Inflammatory macrophage (primary cell): Measurements from ENCODE around the gene BTBD9.
"Not testable (repeated sequence)": the region's sequence is repeated elsewhere in the genome, so short reads cannot be mapped to it uniquely, and the experiment has no call there.

ENCODE experiments used
- DNase-seq, 2 donors: peaks; one replicate each; pipeline ENCODE4 v3.0.0-alpha.2; 2020 to 2022

Gene BTBD9

DNA sequence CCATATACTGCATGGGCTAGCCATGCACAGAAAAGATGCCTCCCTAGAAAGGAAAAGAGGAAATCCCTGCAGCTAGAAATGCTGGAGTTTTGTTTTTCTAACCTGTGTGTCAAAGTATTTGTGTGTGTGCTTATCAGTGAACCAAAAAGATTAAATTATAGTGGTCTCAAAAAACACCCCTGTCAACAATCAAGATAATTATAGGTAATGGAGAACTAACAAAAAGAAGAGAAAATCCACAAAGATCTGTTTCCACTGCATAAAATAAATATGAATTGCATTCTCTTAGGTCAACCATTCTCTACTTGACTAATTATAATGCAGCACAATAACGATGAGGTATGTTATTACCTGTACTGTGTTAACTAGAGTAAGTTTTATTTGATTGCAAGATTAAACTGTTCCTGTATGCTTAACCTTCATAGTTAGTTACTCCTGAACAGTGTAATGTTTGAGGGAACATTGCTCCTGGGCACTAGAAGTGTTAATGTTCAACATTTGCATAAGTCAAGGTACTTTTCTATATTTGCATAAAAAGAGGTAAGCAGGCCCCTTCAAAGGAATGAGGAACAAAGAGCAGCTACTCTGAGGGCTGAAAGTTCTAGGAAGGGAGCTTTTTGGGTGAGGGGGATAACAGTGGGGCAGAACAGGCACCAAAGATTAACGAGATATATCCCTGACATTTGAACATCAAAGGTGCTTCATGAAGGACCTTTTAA, 212.1 kb downstream of the BTBD9 start:
- DNase-seq: no peak

GRCh38 chr6:38425788-38426488, 213.8 kb downstream of the BTBD9 start:
- not testable (repeated sequence) for DNase-seq

DNA sequence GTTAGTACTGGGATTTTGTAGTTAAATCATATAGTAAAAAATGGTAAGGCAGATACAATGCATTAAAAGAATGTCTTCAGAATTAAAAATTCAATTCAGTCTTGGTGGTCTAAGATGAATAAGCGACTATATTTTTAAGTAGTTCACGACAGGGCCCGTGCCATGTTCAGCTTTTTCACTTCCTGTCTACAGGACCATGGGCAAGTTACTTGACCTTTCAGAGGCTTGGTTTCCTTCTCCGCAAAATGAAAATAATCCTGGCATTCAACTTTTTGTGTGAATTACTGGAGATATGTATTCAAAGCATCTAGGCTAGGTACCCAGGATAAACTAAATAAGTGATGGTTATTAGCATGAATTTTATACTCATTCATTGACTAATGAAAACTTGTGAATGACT, 216.0 kb downstream of the BTBD9 start:
- DNase-seq: no peak

GRCh38 chr6:38420207-38420606, 219.5 kb downstream of the BTBD9 start:
- no peak for DNase-seq

DNA sequence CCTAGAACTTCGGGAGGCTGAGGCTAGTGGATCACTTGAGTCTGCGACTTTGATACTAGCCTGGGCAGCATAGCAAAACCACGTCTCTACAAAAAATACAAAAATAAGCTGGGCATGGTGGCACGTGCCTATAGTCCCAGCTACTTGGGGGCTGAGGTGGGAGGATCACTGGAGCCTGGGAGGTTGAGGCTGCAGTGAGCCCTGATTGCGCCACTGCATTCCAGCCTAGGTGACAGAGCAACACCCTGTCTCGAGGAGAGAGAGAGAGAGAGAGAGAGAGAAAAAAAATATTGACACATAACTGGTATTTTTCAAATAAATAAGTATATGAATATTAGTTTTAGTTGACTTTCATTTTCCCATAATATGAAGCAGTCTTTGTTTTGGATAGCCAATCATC, 222.2 kb downstream of the BTBD9 start:
- DNase-seq: no peak

- DNase-seq: no peak
These were observed 224.3 kb downstream of the BTBD9 start for GRCh38 chr6:38415231-38416005.

GRCh38 chr6:38413102-38413800, 226.5 kb downstream of the BTBD9 start:
- DNase-seq: peak in 1 of 2 donors; percentile 14

GRCh38 chr6:38407192-38407591, 232.5 kb downstream of the BTBD9 start:
- no peak for DNase-seq

DNA sequence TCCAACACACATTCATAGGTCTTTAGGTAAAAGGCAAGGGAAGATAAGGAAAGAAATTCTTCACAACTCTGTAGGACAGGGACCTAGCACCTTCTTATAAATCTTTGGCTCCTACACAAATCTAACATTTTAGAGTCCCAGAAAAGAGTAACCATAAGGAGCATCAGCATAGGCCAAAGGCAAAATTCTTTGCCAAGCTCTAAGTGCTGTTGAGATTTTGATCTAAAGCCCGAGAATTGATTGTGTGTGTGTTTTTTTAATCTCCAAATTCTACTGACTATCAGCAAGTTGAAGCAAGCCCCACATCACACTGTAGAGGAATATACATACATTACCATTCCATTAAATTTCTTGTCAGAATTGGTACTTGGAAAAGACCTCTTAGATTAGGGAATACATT, 233.6 kb downstream of the BTBD9 start:
- DNase-seq: no peak

GRCh38 chr6:38404900-38405556, 234.7 kb downstream of the BTBD9 start:
- no peak for DNase-seq

DNA sequence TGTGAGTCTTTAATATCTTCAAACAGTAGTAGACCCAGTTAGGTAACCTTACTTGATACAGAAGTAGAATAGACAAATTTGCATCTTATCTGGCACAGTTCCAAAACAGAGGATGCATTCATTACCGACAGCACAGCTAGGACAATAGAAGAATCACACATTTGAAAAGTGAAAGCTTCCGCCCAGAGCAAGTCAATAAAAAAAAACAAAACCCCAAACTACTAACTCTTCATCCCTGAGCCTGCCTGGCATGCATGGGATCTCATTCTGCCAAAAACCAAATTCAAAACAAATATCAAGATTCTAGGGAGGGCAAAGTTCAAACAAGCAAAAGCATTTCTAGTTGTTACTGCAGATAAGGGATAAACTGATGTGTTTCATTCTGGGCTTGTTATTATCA, 235.4 kb downstream of the BTBD9 start:
- DNase-seq: no peak

- no peak for DNase-seq
These were observed 236.2 kb downstream of the BTBD9 start for GRCh38 chr6:38403548-38403947.

- DNase-seq: no peak
These were observed 239.0 kb downstream of the BTBD9 start for GRCh38 chr6:38400764-38401163.

- no peak for DNase-seq
These were observed 239.6 kb downstream of the BTBD9 start for GRCh38 chr6:38400101-38400500.

DNA sequence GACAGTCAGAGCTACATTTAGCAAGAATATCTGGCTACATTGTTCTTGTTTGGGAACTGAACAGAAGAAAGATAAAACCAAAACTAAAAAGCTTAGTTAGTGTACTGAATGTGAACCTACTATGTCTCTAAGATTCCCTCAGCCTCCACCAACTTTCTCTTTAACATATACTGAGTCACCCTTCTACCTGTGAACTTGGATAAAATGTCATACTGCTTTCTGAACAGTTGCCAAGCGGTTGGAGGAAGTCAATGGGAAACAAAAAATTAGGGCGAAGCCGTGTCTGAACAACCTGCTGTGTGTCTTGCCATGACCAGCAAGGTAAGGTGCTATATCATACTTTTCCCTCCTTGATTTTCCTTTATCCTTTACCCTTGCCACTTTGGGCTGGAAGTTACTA, 243.5 kb downstream of the BTBD9 start:
- DNase-seq: no peak

DNA sequence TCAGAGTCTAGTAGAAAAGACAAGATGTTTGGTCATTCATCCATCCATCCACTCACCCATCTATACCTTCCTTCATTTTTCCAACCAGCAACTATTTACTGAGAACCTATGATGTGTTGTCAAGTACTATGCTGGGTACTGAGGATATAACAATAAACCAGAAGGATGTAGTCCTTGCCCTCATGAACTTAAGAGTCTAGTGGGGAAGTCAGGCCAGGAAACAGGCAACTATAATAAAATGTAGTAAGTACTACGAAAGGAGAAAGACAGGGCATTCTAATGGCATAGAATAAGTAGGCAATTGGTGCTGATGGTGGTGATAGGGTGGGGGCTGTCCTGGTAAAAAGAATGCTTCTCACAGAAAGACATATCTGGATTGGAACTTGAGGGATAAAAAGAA, 245.7 kb downstream of the BTBD9 start:
- DNase-seq: no peak

GRCh38 chr6:38391626-38392579, 247.8 kb downstream of the BTBD9 start:
- DNase-seq: no peak

- DNase-seq: no peak
These were observed 248.5 kb downstream of the BTBD9 start for GRCh38 chr6:38391206-38391605.

- DNase-seq: no peak
These were observed 249.9 kb downstream of the BTBD9 start for GRCh38 chr6:38389875-38390274.

DNA sequence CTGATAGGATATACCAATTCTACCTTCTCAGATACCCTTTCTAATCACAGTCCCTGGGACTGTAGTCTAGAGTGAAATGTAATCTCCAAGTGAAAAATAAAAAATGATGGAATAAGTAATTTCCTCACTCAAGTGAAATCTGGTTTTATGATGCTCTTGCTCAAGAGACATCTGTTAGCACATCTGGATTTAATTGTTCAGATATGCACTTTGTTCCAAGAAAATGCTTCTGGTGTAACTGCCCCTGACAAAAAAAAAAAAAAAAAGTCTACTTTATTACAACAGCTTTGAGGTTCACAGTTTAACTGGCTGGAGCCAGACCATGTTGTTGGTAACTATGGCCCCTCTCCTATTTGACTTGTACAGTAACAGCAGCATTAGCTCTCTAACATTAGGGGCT, 251.8 kb downstream of the BTBD9 start:
- no peak for DNase-seq

DNA sequence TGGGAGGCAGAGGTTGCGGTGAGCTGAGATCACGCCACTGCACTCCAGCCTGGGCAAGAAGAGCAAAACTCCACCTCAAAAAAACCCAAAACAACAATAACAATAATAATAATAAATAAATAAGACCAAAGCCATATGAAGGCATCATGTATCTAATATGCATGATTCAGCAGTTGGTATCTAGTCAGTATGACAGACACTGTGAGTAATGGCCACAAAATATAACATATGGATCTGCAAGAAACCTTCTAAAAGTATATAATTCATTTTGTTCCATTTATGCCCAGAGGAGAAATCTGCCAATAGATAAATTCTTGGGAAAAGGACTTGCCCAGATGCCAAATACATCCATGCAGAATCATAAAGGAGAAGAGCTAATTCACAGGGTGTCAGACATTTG, 252.3 kb downstream of the BTBD9 start:
- no peak for DNase-seq
